ENCODE results near the gene UBR7.

DNA sequence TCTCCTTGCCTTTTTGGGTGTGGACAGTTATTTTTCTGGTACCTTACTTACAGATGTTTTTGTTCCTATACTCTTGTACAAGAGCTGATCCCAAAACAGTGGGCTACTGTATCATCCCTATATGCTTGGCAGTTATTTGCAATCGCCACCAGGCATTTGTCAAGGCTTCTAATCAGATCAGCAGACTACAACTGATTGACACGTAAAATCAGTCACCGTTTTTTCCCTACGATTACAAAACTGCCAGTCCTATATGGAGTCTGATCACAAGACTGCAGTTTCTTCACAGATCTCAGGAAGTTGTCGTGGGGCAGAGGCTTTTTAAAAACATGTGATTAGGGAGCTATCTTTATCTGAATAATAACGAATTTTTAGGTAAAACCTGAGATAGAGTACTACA, 20.6 kb upstream of the UBR7 start:
- TF ChIP-seq POLR2A (IDR thresholded peaks at IDR 0.05) (no peak), CTCF (IDR thresholded peaks at IDR 0.05) (no peak), POLR2AphosphoS5 (IDR thresholded peaks at IDR 0.05) (no peak)
